DND-41 (cell line): ENCODE data around the gene SMOC2.

Experiments used
- ATAC-seq: fragments of 200-7000 bp; cut with Tn5 transposase; 3 replicates; pipeline ENCODE4 v1.9.1; 2021; ENCODE audit warnings: low read depth; ENCODE audit not compliant: insufficient read depth
- DNase-seq: peaks from one replicate; pipeline ENCODE4 v3.0.0-alpha.2; 2020
- H2AFZ ChIP-seq: 2 replicates; pipeline ENCODE4 v1.6.0; 2012; ENCODE audit warnings: low read depth, low read length
- H3K27ac ChIP-seq: 2 replicates; pipeline ENCODE4 v1.5.1; 2012; ENCODE audit warnings: low read length, inconsistent platforms
- H3K27me3 ChIP-seq: fragments of 200-600 bp; sonication (generic); 2 replicates; pipeline ENCODE4 v1.6.0; 2012; ENCODE audit warnings: low read length, mild to moderate bottlenecking, inconsistent platforms; ENCODE audit not compliant: insufficient read depth, poor library complexity
- H3K36me3 ChIP-seq: 2 replicates; pipeline ENCODE4 v1.5.1; 2012; ENCODE audit warnings: low read length, inconsistent platforms; ENCODE audit not compliant: insufficient read depth
- H3K4me1 ChIP-seq: 2 replicates; pipeline ENCODE4 v1.5.1; 2012; ENCODE audit warnings: mild to moderate bottlenecking, low read length; ENCODE audit not compliant: insufficient read depth
- H3K4me2 ChIP-seq: 2 replicates; pipeline ENCODE4 v1.6.0; 2012; ENCODE audit warnings: mild to moderate bottlenecking, moderate library complexity, low read length, inconsistent platforms; ENCODE audit not compliant: insufficient read depth
- H3K4me3 ChIP-seq, 2 experiments: fragments of 200-600 bp in 1 of 2; shearing (Covaris generic) in 1 of 2; 2 replicates each; pipeline ENCODE4 v1.5.1; 2012 to 2016; ENCODE audit warnings: inconsistent platforms in 2 of 2, low read length in 2 of 2, mild to moderate bottlenecking in 2 of 2, low read depth in 1 of 2, moderate library complexity in 1 of 2
- H3K79me2 ChIP-seq: 2 replicates; pipeline ENCODE4 v1.6.0; 2012; ENCODE audit warnings: low read length, inconsistent platforms; ENCODE audit not compliant: insufficient read depth
- H3K9ac ChIP-seq: 2 replicates; pipeline ENCODE4 v1.6.0; 2012; ENCODE audit warnings: low read depth, mild to moderate bottlenecking, inconsistent platforms, low read length, moderate library complexity
- H3K9me3 ChIP-seq: 2 replicates; pipeline ENCODE4 v1.5.1; 2012; ENCODE audit warnings: low read length, moderate library complexity, mild to moderate bottlenecking, inconsistent platforms; ENCODE audit not compliant: insufficient read depth, severe bottlenecking
- H4K20me1 ChIP-seq: 2 replicates; pipeline ENCODE4 v1.6.0; 2012; ENCODE audit warnings: low read length; ENCODE audit not compliant: insufficient read depth
- CTCF ChIP-seq: IDR thresholded peaks from 2 replicates; pipeline ENCODE4 v1.5.1; 2012; ENCODE audit warnings: borderline replicate concordance, low read length, moderate library complexity, mild to moderate bottlenecking; ENCODE audit not compliant: poor library complexity, severe bottlenecking; ENCODE audit errors: extremely low read depth
- EZH2 ChIP-seq: IDR thresholded peaks from 3 replicates; pipeline ENCODE4 v1.6.1; 2012; ENCODE audit warnings: borderline replicate concordance, low read depth, mild to moderate bottlenecking, moderate library complexity, low read length, inconsistent platforms; ENCODE audit not compliant: severe bottlenecking

Gene SMOC2

GRCh38 chr6:168599118-168599494 lies 158.1 kb downstream of the SMOC2 start:
- H4K20me1 ChIP-seq = no peaks in the 10 kb centered on the region
- H3K4me1 ChIP-seq = no peaks in the 10 kb centered on the region
- no peak overlapping the region for H3K4me2 ChIP-seq
- no peak overlapping the region for H3K9ac ChIP-seq
- H3K9me3 ChIP-seq = peaks cover 14% of the 10 kb centered on the region
- TF ChIP-seq CTCF (no peak), EZH2 (no peak)
- H3K36me3 ChIP-seq = no peaks in the 10 kb centered on the region
- H3K27me3 ChIP-seq = no peaks in the 10 kb centered on the region
- no peak overlapping the region for H2AFZ ChIP-seq
- H3K27ac ChIP-seq = no peak overlapping the region
- DNase-seq (no peak), ATAC-seq (no peak)
- H3K4me3 ChIP-seq = no peak overlapping the region
- no peaks in the 10 kb centered on the region for H3K79me2 ChIP-seq

DNA sequence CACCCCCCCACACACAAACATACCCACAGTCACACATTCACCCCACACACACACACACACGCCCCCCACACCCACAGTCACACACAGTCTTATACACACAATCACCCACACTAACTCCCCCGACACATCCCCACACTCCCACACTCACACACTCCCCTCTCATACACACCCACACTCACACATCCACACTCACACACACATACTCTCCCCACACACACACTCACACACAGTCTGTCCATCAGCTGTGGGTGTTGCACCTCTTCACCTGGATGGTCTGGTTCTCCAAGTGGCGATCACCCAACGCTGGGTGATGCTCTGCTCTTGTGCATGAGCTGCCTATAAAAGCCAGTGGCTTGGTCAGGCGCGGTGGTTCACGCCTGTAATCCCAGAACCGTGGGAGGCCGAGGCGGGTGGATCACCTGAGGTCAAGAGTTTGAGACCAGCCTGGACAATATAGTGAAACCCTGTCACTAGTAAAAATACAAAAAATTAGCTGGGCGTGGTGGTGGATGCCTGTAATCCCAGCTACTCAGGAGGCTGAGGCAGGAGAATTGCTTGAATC lies 158.9 kb downstream of the SMOC2 start:
- H3K4me1 ChIP-seq = no peaks in the 10 kb centered on the region
- no peak for TF ChIP-seq CTCF
- no peak for TF ChIP-seq EZH2
- H3K27ac ChIP-seq = no peak overlapping the region
- peaks cover 14% of the 10 kb centered on the region for H3K9me3 ChIP-seq
- no peak overlapping the region for H3K9ac ChIP-seq
- no peak for ATAC-seq
- no peaks in the 10 kb centered on the region for H4K20me1 ChIP-seq
- H3K27me3 ChIP-seq = no peaks in the 10 kb centered on the region
- H3K4me3 ChIP-seq = no peak overlapping the region
- H3K4me2 ChIP-seq = no peak overlapping the region
- no peaks in the 10 kb centered on the region for H3K79me2 ChIP-seq
- H2AFZ ChIP-seq = no peak overlapping the region
- H3K36me3 ChIP-seq = no peaks in the 10 kb centered on the region
- DNase-seq = no peak

DNA sequence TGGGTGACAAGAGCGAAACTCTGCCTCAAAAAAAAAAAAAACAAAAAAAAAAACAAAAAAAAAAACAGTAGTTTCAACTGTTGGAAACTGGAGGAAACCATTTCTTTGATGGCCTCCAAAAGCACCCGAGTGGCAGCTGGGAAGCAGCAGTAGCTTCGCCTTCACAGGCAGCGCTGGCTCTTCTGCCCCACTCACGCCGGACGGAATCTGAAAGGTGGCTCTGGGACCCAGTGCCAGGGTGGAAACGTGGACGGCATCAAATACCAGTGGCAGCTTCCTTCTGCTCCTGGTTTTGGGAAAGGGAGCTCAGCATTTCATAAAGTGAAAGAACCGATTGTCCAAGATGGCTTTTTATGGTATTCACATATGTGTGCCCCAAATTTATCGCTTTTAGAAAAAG lies 159.4 kb downstream of the SMOC2 start:
- no peaks in the 10 kb centered on the region for H3K4me1 ChIP-seq
- no peaks in the 10 kb centered on the region for H3K79me2 ChIP-seq
- ATAC-seq = no peak
- H2AFZ ChIP-seq = no peak overlapping the region
- no peak for DNase-seq
- H3K4me3 ChIP-seq = no peak overlapping the region
- H3K36me3 ChIP-seq = no peaks in the 10 kb centered on the region
- peaks cover 14% of the 10 kb centered on the region for H3K9me3 ChIP-seq
- H3K4me2 ChIP-seq = no peak overlapping the region
- H3K27ac ChIP-seq = no peak overlapping the region
- H4K20me1 ChIP-seq = no peaks in the 10 kb centered on the region
- H3K9ac ChIP-seq = no peak overlapping the region
- no peaks in the 10 kb centered on the region for H3K27me3 ChIP-seq
- TF ChIP-seq EZH2 (no peak), CTCF (no peak)

- Histone ChIP-seq H2AFZ (no peak overlapping the region), H4K20me1 (no peaks in the 10 kb centered on the region), H3K36me3 (no peaks in the 10 kb centered on the region), H3K9ac (no peak overlapping the region), H3K4me3 (no peak overlapping the region), H3K4me1 (no peaks in the 10 kb centered on the region), H3K79me2 (no peaks in the 10 kb centered on the region), H3K27me3 (no peaks in the 10 kb centered on the region), H3K4me2 (no peak overlapping the region), H3K27ac (no peak overlapping the region), H3K9me3 (peaks cover 14% of the 10 kb centered on the region)
- DNase-seq (no peak), ATAC-seq (no peak)
- TF ChIP-seq CTCF (no peak), EZH2 (no peak)
Measured at GRCh38 chr6:168601111-168601510, 160.1 kb downstream of the SMOC2 start.
